Measurements from ENCODE around the gene BMP7. TPM values are rescaled to one million over a fixed set of nuclear protein-coding genes. Genes with fewer than 3 reads are reported as not detected.
"Not testable (repeated sequence)": the region's sequence is repeated elsewhere in the genome, so short reads cannot be mapped to it uniquely, and the experiment has no call there.

Gene BMP7
- total and polyA plus RNA-seq, 12 donors = 0.72 to 19.2 (median 4.1) TPM

GRCh38 chr20:57282670-57283361, 16.4 kb upstream of the BMP7 start:
- H3K4me3 ChIP-seq = no peak overlapping the region
- WGBS, 2 donors = 42 to 45% methylated on average over 18 of the region's 18 CpGs
- no peak overlapping the region for H3K27ac ChIP-seq
- H3K27me3 ChIP-seq = peaks cover 3 to 73% (median 36%) of the 10 kb centered on the region in 7 donors
- H3K4me1 ChIP-seq = no peaks in the 10 kb centered on the region
- H3K36me3 ChIP-seq = no peaks in the 10 kb centered on the region
- ATAC-seq (no peak), DNase-seq (no peak)
- no peaks in the 10 kb centered on the region for H3K9me3 ChIP-seq
- intact Hi-C loops (cut with DNase I) = no loop called here
- TF ChIP-seq CTCF (IDR thresholded peaks at IDR 0.05) = no peak

DNA sequence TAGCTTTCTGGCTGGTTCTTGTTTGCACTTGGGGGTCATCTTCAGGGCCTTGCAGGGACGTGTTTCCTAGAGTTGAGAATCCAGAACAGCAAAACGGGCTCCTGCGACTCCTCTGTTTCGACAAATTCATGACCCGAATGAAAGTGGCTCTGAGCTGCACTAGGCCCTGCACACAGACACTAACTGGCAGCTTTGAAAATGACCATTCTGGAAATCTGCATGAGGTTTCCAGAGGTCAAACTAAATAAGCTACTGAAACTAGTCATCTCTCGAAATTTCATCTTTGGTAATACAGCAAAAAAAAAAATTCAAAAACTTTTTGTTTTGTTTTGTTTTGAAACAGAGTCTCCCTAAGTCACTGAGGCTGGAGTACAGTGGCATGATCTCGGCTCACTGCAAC, 15.5 kb upstream of the BMP7 start:
- no peak for TF ChIP-seq CTCF (IDR thresholded peaks at IDR 0.05)
- no peaks in the 10 kb centered on the region for H3K36me3 ChIP-seq
- no peak overlapping the region for H3K27ac ChIP-seq
- DNase-seq (no peak), ATAC-seq (no peak)
- no peaks in the 10 kb centered on the region for H3K4me1 ChIP-seq
- 83 to 89% methylated on average over 7 of the region's 7 CpGs for WGBS, 2 donors
- intact Hi-C loops (cut with DNase I) = no loop called here
- H3K9me3 ChIP-seq = no peaks in the 10 kb centered on the region
- peaks cover 0 to 68% (median 29%) of the 10 kb centered on the region in 7 donors for H3K27me3 ChIP-seq
- H3K4me3 ChIP-seq = no peak overlapping the region

DNA sequence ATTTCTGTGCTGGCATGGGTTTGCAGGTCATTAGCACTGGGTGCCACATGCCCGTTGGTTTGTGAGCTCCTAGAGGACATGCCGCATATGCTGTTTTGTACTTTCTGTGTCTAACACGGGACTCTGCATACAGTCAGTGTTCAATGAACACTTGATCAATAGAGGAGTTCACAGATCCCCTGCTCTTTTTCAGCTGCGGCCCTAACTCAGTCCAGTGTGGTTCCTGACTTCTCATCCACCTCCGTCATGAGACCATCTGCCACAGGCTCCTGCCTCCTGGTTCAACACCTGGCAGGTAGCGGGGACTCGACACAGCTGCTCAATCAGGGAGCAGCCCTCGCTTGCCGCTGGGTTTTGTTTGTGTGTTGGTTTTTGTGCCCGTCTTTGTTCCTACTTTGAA, 13.8 kb upstream of the BMP7 start:
- Histone ChIP-seq H3K36me3 (no peaks in the 10 kb centered on the region), H3K4me1 (no peaks in the 10 kb centered on the region), H3K9me3 (no peaks in the 10 kb centered on the region), H3K27me3 (peaks cover 0 to 63% (median 22%) of the 10 kb centered on the region in 7 donors), H3K4me3 (no peak overlapping the region), H3K27ac (no peak overlapping the region)
- TF ChIP-seq CTCF (IDR thresholded peaks at IDR 0.05) = no peak
- ATAC-seq (no peak), DNase-seq (no peak)
- WGBS, 2 donors = 89 to 91% methylated on average over 10 of the region's 10 CpGs
- intact Hi-C loops (cut with DNase I) = no loop called here

DNA sequence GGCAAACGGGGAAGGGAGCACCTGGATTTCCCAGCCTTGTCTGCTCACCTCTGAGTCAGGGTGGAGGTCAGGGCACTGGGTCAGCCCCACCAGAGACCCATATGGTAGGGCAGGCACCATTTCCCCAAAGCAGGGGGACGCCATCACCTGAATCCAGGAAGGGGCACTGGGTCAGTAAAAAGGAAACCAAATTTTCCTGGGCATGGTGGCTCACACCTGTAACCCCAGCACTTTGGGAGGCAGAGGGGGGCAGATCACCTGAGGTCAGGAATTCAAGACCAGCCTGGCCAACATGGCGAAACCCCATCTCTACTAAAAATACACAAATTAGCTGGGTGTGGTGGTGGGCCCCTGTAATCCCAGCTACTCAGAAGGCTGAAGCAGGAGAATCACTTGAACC, 13.1 kb upstream of the BMP7 start:
- H3K4me1 ChIP-seq; H3K4me3 ChIP-seq; ATAC-seq; H3K36me3 ChIP-seq; H3K27ac ChIP-seq; DNase-seq; H3K9me3 ChIP-seq; intact Hi-C loops (cut with DNase I): not testable (repeated sequence)
- WGBS, 2 donors = 84 to 86% methylated on average over 3 of the region's 3 CpGs
- H3K27me3 ChIP-seq = peaks cover 0 to 61% (median 27%) of the 10 kb centered on the region in 7 donors

DNA sequence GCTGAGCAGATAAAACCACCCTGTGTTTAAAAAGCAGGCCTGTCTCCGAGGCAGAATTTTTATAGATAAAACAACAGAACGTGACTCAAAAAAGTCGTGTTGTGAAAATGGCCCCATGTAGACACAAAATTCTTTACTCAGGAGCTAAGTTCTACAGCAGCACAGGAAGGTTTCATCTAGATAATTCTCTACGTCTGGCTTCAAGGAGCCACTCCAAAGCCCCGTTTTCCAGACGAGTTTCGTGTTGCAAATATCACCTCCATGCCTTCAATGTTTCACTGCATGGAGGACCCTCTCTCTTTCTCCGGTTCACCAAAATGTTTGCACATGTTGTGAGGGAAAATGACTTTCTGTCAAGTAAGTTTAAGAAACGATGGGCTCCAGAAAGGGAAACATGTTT, 12.0 kb upstream of the BMP7 start:
- no peak for DNase-seq
- intact Hi-C loops (cut with DNase I) = no loop called here
- peaks cover 0 to 57% (median 22%) of the 10 kb centered on the region in 7 donors for H3K27me3 ChIP-seq
- no peak for ATAC-seq
- H3K36me3 ChIP-seq = no peaks in the 10 kb centered on the region
- no peak overlapping the region for H3K4me3 ChIP-seq
- TF ChIP-seq CTCF (IDR thresholded peaks at IDR 0.05) = no peak
- no peak overlapping the region for H3K27ac ChIP-seq
- WGBS, 2 donors = 51 to 53% methylated on average over 9 of the region's 9 CpGs
- no peaks in the 10 kb centered on the region for H3K4me1 ChIP-seq
- H3K9me3 ChIP-seq = no peaks in the 10 kb centered on the region
